GM12872 (cell line): ENCODE measurements around the gene ARAP2.

Experiments used
- CTCF ChIP-seq: IDR thresholded peaks from 3 replicates; pipeline ENCODE4 v1.5.1; 2011; ENCODE audit warnings: low read depth, mild to moderate bottlenecking, low read length, moderate library complexity; ENCODE audit not compliant: insufficient read depth

The ARAP2 gene

GRCh38 chr4:36128689-36129088 is 115.6 kb downstream of the ARAP2 start:
- no peak for TF ChIP-seq CTCF

GRCh38 chr4:36123906-36124305 is 120.4 kb downstream of the ARAP2 start:
- no peak for TF ChIP-seq CTCF

DNA sequence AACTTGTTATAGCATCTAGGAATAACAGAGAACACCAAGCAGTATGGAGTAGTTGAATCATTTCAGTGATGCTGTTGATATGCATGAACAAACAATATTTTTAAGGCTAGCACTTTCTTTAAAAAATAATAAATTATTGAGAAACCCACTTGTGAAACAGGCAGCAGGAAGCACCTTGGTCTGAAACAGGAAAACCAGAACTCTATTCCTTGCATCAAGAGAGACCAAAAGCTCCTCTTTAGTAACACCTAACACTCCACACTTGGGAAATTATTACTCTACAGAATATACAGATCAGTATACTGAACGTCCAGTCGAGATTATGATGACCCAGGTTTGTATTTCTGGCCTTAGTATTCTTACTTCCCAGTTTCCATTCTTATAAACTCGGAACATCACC is 129.0 kb downstream of the ARAP2 start:
- no peak for TF ChIP-seq CTCF

- no peak for TF ChIP-seq CTCF
Observed at GRCh38 chr4:36111172-36111571, 133.1 kb downstream of the ARAP2 start.

- TF ChIP-seq CTCF: no peak
Observed at GRCh38 chr4:36099509-36099908, 144.8 kb downstream of the ARAP2 start.

- TF ChIP-seq CTCF: no peak
Observed at GRCh38 chr4:36094995-36095394, 149.3 kb downstream of the ARAP2 start.

GRCh38 chr4:36091997-36092396 is 152.3 kb downstream of the ARAP2 start:
- TF ChIP-seq CTCF: no peak

- TF ChIP-seq CTCF: no peak
Observed at GRCh38 chr4:36088542-36088941, 155.8 kb downstream of the ARAP2 start.
